K562 (cell line): Measurements from ENCODE around the gene ANKRD23. TPM values are rescaled to one million over a fixed set of nuclear protein-coding genes. Genes with fewer than 3 reads are reported as not detected.

ENCODE experiments used
- CCNT2 ChIP-seq: IDR thresholded peaks from 2 replicates; pipeline ENCODE4 v1.6.1; 2011; ENCODE audit warnings: borderline replicate concordance, low read depth, mild to moderate bottlenecking, moderate library complexity, mixed read lengths, low read length; ENCODE audit not compliant: insufficient read length; ENCODE audit errors: extremely low read depth
- E2F3 ChIP-seq: fragments of 250-450 bp; sonication (Bioruptor Pico); IDR thresholded peaks from 2 replicates; pipeline ENCODE4 v1.4.0; 2020; ENCODE audit warnings: mild to moderate bottlenecking
- GATAD2B ChIP-seq: fragments of 450-650 bp; IDR thresholded peaks from 2 replicates; pipeline ENCODE4 v1.6.1; 2017; ENCODE audit warnings: mild to moderate bottlenecking, borderline replicate concordance
- HMGN3 ChIP-seq: IDR thresholded peaks from 2 replicates; pipeline ENCODE4 v1.6.1; 2011; ENCODE audit warnings: borderline replicate concordance, low read depth, mild to moderate bottlenecking, mixed read lengths, low read length; ENCODE audit not compliant: insufficient read length; ENCODE audit errors: extremely low read depth
- HSF4 ChIP-seq: fragments of 250-450 bp; sonication (Bioruptor Pico); IDR thresholded peaks from 2 replicates; pipeline ENCODE4 v2.1.2; 2022; ENCODE audit warnings: mild to moderate bottlenecking, moderate library complexity, borderline replicate concordance
- KLF13 ChIP-seq: fragments of 450-650 bp; IDR thresholded peaks from 2 replicates; pipeline ENCODE4 v1.6.1; 2016; ENCODE audit warnings: missing genetic modification characterization, low read depth, mild to moderate bottlenecking, missing compliant biosample characterization, moderate library complexity, borderline replicate concordance
- MEIS2 ChIP-seq: fragments of 450-650 bp; IDR thresholded peaks from 2 replicates; pipeline ENCODE4 v1.6.1; 2014; ENCODE audit warnings: mild to moderate bottlenecking; ENCODE audit not compliant: partially characterized antibody
- NEUROD1 ChIP-seq: fragments of 150-350 bp; IDR thresholded peaks from 2 replicates; pipeline ENCODE4 v1.6.1; 2014; ENCODE audit warnings: borderline replicate concordance, low read length, low read depth; ENCODE audit not compliant: partially characterized antibody
- RB1 ChIP-seq: fragments of 450-650 bp; IDR thresholded peaks from 2 replicates; pipeline ENCODE4 v1.6.1; 2017; ENCODE audit warnings: low read depth, mild to moderate bottlenecking
- SMARCE1 ChIP-seq: fragments of 450-650 bp; IDR thresholded peaks from 2 replicates; pipeline ENCODE4 v1.7.1; 2016; ENCODE audit warnings: mild to moderate bottlenecking
- ZNF431 ChIP-seq: sonication (generic); formaldehyde crosslinking; IDR thresholded peaks from 2 replicates; pipeline ENCODE4 v1.8.0; 2022; ENCODE audit warnings: mild to moderate bottlenecking, missing genetic modification reagents
- polyA plus RNA-seq, 8 experiments: library from polyadenylated mRNA; depleted of rRNA in 4 of 8; stranded (reverse) in 5 of 8; unstranded in 3 of 8; fragments of >200 nt; fragmentation: Nextera tagmentation in 2 of 8; fragmentation: Illumina TruSeq in 1 of 8; extraction: Ambion mirVana in 2 of 8; extraction: Trizol in 1 of 8; gene quantifications; 2 replicates each; pipeline versions ENCODE4 v1.2.1 to v1.2.3, GENCODE V29; 2011 to 2014; ENCODE audit warnings: inconsistent platforms in 1 of 8, missing spikeins in 1 of 8
- total RNA-seq, 7 experiments: library from RNA; depleted of rRNA in 6 of 7; stranded (reverse); fragments of >200 nt in 6 of 7; fragmentation: Illumina TruSeq in 2 of 7; extraction: Trizol in 2 of 7; gene quantifications; 2 replicates each; pipeline versions ENCODE4 v1.2.1 to v1.2.3, GENCODE V29; 2011 to 2021; ENCODE audit warnings: low replicate concordance in 1 of 7
- TF ChIP-seq, protein P1 (sequence below): fragments of 250-450 bp; sonication (Bioruptor Pico); IDR thresholded peaks from 2 replicates; pipeline ENCODE4 v1.9.0; 2021; ENCODE audit warnings: mild to moderate bottlenecking, inconsistent platforms
- TF ChIP-seq, protein P2 (sequence below): sonication (generic); formaldehyde crosslinking; IDR thresholded peaks from 2 replicates; pipeline ENCODE4 v1.8.0; 2023; ENCODE audit warnings: mild to moderate bottlenecking, missing genetic modification reagents
- TF ChIP-seq, protein P3 (sequence below), 3 experiments: IDR thresholded peaks in 2 of 3; conservative IDR thresholded peaks in 1 of 3; 2 replicates each; pipeline ENCODE4 v1.5.1; 2011 to 2012; ENCODE audit warnings: low read length in 3 of 3, mild to moderate bottlenecking in 3 of 3, control low read depth in 2 of 3, improper control_type of control experiment in 1 of 3, inconsistent platforms in 1 of 3, low read depth in 1 of 3, mixed read lengths in 1 of 3, moderate library complexity in 1 of 3; ENCODE audit not compliant: insufficient read depth in 2 of 3
- TF ChIP-seq, protein P4 (sequence below): fragments of 250-450 bp; sonication (Bioruptor Pico); IDR thresholded peaks from 2 replicates; pipeline ENCODE4 v1.4.0; 2020

Gene ANKRD23
- total and polyA plus RNA-seq, 9 of the 15 experiments (the other 6 are each of a cell fraction or from before 2014, with no cell fraction given) = 0.32 to 4.8 (median 2.8) TPM

DNA sequence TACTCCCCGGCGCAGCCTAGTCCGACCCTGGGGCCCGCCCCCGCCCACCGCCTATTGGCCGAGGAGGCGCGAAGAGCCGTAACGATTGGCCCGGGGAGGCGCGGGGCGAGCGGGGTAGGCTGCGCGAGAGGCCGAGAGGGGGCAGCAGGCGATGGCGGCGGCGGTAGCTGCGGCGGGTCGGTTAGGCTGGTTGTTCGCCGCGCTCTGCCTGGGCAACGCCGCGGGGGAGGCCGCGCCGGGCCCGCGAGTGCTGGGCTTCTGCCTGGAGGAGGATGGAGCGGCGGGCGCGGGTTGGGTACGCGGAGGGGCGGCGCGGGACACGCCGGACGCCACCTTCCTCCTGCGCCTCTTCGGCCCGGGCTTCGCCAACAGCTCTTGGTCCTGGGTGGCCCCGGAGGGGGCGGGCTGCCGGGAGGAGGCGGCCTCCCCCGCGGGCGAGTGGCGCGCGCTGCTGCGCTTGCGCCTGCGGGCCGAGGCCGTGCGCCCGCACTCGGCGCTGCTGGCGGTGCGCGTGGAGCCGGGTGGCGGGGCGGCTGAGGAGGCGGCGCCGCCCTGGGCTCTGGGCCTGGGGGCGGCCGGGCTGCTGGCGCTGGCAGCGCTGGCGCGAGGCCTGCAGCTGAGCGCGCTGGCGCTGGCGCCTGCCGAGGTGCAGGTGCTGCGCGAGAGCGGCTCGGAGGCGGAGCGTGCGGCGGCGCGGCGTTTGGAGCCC is 27.5 kb downstream of the ANKRD23 start, which contains the start of gene CNNM3 (continued):
- TF ChIP-seq NEUROD1 (peak; percentile 93), KLF13 (tag) (peak; percentile 82; the same call in 1 of the 2 replicates), CCNT2 (peak; percentile 73), SMARCE1 (no peak), GATAD2B (peak; percentile 38), HSF4 (CRISPR knock-in tag) (no peak), HMGN3 (peak; percentile 50), ZNF431 (no peak), RB1 (peak; percentile 63; the same call in 1 of the 2 replicates), E2F3 (peak; percentile 76; the same call in 1 of the 2 replicates), MEIS2 (peak; percentile 34)
- TF ChIP-seq, protein P1, sequence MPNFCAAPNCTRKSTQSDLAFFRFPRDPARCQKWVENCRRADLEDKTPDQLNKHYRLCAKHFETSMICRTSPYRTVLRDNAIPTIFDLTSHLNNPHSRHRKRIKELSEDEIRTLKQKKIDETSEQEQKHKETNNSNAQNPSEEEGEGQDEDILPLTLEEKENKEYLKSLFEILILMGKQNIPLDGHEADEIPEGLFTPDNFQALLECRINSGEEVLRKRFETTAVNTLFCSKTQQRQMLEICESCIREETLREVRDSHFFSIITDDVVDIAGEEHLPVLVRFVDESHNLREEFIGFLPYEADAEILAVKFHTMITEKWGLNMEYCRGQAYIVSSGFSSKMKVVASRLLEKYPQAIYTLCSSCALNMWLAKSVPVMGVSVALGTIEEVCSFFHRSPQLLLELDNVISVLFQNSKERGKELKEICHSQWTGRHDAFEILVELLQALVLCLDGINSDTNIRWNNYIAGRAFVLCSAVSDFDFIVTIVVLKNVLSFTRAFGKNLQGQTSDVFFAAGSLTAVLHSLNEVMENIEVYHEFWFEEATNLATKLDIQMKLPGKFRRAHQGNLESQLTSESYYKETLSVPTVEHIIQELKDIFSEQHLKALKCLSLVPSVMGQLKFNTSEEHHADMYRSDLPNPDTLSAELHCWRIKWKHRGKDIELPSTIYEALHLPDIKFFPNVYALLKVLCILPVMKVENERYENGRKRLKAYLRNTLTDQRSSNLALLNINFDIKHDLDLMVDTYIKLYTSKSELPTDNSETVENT (CRISPR knock-in tag) = peak; percentile 63; the same call in 1 of the 2 replicates
- TF ChIP-seq, protein P2, sequence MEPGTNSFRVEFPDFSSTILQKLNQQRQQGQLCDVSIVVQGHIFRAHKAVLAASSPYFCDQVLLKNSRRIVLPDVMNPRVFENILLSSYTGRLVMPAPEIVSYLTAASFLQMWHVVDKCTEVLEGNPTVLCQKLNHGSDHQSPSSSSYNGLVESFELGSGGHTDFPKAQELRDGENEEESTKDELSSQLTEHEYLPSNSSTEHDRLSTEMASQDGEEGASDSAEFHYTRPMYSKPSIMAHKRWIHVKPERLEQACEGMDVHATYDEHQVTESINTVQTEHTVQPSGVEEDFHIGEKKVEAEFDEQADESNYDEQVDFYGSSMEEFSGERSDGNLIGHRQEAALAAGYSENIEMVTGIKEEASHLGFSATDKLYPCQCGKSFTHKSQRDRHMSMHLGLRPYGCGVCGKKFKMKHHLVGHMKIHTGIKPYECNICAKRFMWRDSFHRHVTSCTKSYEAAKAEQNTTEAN = no peak
- TF ChIP-seq, protein P3, sequence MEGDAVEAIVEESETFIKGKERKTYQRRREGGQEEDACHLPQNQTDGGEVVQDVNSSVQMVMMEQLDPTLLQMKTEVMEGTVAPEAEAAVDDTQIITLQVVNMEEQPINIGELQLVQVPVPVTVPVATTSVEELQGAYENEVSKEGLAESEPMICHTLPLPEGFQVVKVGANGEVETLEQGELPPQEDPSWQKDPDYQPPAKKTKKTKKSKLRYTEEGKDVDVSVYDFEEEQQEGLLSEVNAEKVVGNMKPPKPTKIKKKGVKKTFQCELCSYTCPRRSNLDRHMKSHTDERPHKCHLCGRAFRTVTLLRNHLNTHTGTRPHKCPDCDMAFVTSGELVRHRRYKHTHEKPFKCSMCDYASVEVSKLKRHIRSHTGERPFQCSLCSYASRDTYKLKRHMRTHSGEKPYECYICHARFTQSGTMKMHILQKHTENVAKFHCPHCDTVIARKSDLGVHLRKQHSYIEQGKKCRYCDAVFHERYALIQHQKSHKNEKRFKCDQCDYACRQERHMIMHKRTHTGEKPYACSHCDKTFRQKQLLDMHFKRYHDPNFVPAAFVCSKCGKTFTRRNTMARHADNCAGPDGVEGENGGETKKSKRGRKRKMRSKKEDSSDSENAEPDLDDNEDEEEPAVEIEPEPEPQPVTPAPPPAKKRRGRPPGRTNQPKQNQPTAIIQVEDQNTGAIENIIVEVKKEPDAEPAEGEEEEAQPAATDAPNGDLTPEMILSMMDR (IDR thresholded peaks at IDR 0.05 in 2 of 3, conservative IDR thresholded peaks at IDR 0.05 in 1 of 3; ENCODE audit: insufficient read depth in 2 of 3, low read depth in 1 of 3, low read length in 3 of 3) = peak; percentile 52 to 59 (median 55); a peak in 5 of 6 replicates
- TF ChIP-seq, protein P4, sequence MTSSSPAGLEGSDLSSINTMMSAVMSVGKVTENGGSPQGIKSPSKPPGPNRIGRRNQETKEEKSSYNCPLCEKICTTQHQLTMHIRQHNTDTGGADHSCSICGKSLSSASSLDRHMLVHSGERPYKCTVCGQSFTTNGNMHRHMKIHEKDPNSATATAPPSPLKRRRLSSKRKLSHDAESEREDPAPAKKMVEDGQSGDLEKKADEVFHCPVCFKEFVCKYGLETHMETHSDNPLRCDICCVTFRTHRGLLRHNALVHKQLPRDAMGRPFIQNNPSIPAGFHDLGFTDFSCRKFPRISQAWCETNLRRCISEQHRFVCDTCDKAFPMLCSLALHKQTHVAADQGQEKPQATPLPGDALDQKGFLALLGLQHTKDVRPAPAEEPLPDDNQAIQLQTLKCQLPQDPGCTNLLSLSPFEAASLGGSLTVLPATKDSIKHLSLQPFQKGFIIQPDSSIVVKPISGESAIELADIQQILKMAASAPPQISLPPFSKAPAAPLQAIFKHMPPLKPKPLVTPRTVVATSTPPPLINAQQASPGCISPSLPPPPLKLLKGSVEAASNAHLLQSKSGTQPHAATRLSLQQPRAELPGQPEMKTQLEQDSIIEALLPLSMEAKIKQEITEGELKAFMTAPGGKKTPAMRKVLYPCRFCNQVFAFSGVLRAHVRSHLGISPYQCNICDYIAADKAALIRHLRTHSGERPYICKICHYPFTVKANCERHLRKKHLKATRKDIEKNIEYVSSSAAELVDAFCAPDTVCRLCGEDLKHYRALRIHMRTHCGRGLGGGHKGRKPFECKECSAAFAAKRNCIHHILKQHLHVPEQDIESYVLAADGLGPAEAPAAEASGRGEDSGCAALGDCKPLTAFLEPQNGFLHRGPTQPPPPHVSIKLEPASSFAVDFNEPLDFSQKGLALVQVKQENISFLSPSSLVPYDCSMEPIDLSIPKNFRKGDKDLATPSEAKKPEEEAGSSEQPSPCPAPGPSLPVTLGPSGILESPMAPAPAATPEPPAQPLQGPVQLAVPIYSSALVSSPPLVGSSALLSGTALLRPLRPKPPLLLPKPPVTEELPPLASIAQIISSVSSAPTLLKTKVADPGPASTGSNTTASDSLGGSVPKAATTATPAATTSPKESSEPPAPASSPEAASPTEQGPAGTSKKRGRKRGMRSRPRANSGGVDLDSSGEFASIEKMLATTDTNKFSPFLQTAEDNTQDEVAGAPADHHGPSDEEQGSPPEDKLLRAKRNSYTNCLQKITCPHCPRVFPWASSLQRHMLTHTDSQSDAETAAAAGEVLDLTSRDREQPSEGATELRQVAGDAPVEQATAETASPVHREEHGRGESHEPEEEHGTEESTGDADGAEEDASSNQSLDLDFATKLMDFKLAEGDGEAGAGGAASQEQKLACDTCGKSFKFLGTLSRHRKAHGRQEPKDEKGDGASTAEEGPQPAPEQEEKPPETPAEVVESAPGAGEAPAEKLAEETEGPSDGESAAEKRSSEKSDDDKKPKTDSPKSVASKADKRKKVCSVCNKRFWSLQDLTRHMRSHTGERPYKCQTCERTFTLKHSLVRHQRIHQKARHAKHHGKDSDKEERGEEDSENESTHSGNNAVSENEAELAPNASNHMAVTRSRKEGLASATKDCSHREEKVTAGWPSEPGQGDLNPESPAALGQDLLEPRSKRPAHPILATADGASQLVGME (CRISPR knock-in tag) = peak; percentile 90
